ENCODE results near the gene MAPK8IP2.
"Not testable (repeated sequence)": the region's sequence is repeated elsewhere in the genome, so short reads cannot be mapped to it uniquely, and the experiment has no call there.

The MAPK8IP2 gene

DNA sequence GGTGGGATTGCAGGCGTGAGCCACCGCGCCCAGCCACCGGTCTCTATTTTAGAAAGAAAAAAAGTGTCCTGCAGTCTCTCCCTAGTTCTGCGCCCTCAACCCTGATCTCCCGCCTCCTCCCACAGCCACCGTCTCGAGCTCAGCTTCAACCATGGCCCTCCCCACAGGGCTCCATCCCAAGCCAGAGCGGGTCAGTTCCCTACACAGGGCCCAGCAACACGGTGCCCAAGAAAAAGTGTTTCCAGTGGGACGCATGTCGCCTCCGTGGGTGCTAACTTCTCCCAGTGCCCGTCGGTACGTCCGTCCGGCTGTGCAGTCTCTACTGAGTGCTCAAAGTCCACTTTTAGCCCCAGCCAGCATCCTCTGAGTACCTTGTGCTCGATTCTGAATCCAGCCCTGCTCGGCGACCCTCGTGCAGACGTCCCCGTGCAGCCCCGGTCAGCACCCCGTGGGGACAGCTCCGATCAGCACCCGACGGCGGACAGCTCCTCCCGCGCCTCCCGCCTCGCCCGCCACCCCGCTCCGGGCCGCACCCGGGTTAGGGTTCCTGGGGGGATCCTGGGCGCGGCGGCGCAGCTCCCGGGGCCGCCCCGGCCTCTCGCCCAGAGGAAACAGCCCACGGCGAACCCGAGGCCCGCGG, 657 bp upstream of the MAPK8IP2 start:
- DNase-seq (ENCODE audit: low read depth), result peak; percentile 42

DNA sequence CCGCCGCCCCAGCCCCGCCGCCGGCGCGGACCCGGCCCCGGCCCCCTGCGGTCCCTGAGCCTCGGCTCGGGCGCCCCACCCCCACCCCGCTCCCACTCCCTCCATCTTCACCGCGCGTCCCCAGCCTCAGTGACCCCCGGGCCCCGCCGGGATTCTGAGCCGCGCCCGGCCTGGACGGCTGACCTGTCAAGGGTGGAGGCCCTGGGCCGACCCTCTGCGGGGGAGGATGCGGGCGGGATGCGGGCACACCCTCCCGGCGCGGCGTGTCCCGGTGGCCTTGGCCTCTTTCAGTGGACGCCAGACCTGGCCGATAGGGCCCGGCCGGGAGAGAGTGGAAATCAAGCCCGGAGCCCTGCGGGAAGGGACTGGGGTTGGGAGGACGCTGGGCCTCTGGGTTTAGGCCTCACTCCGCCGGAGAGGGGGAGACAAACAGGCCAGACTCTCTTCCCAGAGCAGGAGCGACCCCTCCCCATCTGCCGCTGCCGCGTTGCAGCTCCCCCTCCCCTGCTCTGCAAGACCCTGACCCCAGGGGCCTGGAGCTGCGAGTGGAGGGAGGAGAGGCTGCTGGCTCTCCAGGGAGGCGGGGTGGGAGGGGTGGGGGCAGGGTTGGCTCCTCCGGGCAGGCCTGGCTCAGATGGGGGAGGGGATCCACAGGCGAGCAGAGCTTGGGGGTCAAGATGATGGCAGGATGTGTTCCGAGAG, 525 bp downstream of the MAPK8IP2 start:
- no peak for DNase-seq (ENCODE audit: low read depth)

DNA sequence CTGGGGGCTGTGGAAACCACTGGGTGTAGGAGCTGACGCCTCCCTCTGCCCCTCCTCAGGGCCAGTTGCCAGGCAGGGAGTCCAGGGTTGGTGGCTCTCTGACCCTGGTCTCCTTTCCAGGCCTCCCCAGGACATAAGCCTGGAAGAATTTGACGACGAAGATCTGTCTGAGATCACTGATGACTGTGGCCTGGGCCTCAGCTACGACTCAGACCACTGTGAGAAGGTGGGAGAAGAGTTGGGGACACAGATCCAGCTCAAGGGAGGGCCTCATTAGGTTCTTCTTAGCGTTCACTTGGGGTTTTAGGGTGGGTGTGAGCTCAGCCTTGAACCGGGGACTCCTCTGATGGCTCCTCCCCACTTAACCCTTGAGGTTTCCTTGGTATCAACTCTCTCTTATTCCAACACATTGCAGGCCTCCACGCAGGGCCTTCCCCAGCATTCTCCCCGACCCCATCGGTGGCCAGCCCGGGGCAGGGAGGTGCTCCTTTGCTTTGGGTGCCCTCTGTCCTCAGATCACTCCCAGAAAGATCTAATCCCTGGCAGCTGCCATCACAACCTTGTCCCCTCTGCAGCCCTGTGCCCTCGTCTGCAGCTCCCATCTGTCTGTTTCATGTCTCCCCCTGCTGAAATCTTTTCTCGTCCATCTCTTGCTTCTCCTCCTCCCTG, 1.2 kb downstream of the MAPK8IP2 start:
- DNase-seq (ENCODE audit: low read depth), result no peak

DNA sequence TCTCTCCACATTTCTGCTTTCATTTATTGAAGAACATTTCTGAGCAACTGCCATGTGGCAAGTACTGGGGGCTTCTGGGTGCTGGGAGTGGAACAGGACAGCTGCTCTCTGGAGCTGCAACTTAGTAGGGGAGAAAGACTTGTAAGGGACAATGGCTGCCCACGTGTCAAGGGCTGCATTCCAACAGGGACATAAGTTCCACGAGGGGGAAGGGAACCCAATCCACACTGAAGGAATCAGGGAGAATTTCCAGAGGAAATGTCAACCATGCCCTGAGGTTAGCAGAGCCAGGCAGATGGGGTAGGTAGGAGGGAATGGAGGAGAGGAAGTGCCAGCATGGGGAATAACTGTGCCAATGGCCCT, 1.7 kb downstream of the MAPK8IP2 start:
- no peak for DNase-seq (ENCODE audit: low read depth)

DNA sequence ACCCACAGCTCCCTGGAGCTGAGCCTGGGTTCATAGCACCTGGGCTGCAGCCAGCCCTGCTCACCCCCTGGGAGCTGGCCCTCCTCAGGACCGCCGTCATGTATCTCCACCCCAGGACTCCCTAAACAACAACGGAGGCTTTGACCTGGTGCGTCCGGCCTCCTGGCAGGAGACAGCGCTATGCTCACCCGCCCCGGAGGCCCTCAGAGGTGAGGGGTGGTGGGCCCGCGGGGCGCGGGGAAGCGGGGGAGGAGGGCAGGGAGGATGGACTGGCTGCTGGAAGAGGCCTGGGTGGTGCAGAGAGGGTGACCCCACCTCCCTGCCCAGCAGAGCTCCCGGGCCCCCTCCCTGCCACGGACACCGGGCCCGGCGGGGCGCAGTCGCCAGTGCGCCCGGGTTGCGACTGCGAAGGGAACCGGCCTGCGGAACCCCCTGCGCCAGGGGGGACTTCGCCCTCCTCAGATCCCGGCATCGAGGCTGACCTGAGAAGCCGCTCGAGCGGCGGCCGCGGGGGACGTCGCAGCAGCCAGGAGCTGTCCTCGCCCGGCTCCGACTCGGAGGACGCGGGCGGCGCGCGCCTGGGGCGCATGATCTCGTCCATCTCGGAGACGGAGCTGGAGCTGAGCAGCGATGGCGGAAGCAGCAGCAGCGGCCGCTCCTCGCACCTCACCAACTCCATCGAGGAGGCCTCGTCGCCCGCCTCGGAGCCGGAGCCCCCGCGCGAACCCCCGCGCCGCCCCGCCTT, 3.1 kb downstream of the MAPK8IP2 start:
- DNase-seq (ENCODE audit: low read depth), result no peak

DNA sequence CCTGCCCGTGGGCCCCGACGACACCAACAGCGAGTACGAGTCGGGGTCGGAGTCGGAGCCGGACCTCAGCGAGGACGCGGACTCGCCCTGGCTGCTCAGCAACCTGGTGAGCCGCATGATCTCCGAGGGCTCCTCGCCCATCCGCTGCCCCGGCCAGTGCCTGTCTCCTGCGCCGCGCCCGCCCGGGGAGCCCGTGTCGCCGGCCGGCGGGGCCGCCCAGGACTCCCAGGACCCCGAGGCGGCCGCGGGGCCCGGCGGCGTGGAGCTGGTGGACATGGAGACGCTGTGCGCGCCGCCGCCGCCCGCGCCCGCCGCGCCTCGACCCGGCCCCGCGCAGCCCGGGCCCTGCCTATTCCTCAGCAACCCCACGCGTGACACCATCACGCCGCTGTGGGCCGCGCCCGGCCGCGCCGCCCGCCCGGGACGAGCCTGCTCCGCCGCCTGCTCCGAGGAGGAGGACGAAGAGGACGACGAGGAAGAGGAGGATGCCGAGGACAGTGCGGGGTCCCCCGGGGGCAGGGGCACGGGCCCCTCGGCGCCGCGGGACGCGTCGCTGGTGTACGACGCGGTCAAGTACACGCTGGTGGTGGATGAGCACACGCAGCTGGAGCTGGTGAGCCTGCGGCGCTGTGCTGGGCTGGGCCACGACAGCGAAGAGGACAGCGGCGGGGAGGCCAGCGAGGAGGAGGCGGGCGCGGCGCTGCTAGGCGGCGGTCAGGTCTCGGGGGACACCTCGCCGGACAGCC, 3.8 kb downstream of the MAPK8IP2 start:
- DNase-seq (ENCODE audit: low read depth), result no peak

DNA sequence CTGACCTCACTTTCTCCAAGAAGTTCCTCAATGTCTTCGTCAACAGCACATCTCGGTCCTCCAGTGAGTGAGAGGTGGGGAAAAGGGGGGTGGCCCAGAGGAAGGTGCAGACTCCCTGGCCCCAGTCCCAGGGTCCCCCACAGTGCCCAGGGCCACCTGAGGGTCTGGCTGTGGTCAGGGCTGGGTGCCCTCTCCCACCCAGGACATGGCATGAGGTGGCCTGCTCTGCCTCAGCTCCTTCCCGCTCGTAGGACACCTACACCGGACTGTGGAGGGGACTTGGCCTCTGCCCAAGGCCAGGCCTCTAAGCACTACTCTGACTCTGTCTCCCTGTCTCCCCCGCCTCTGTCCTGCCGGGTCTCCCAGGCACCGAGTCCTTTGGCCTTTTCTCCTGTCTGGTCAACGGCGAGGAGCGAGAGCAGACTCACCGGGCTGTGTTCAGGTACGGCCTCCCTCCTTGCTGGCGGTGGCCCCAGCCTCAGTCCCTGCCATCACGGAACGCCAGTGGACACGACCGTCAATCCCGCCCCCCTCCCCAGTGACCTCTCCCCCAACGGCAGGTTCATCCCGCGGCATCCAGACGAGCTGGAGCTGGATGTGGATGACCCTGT, 4.5 kb downstream of the MAPK8IP2 start:
- DNase-seq (ENCODE audit: low read depth), result no peak

DNA sequence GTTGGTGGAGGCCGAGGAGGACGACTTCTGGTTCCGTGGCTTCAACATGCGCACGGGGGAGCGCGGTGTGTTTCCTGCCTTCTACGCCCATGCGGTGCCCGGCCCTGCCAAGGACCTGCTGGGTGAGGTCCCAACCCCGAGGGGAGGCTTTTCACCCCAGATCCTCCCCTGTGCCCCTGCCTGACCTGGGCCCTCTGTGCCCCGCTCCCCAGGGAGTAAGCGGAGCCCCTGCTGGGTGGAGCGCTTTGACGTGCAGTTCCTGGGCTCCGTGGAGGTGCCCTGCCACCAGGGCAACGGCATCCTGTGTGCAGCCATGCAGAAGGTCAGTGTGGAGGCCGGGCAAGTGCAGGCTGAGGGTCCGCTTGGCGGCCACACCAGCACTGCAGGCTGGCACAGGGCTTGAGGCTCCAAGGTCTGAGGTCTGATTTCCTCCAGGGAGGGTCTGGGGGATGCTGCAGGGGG, 5.1 kb downstream of the MAPK8IP2 start:
- no peak for DNase-seq (ENCODE audit: low read depth)

DNA sequence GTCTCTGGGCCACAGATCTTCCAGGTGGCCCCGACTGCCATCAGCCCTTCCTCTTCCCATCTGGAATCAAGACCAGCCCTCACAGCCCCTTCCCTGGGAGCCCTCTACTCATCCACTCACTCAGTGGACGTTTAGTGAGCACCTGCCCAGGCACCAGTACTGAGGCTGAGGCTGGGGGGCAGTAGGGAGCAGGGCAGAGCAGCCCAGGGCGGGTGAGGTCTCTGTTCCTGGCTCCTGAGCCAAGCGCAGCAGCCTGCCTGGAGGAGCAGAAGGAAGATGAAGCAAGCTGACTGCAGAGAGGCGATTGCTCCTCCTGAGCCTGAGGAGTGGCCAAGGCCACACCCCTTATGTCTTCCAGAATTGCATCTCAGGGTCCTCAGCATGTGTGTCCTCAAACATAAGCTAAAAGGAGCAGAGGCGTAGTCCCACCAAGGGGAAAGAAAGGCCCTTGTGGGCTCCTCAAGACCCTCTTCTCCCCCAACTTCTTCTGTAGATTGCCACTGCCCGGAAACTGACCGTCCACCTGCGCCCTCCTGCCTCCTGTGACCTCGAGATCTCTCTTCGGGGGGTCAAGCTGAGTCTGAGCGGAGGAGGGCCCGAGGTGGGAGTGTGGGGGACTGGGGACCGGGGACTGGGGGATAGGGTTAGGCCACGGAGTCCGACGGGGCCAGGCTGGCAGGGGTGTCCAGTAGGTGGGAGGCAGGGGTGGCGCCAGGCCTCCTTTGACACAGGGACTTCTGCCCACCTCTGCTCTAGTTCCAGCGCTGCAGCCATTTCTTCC, 5.8 kb downstream of the MAPK8IP2 start:
- DNase-seq (ENCODE audit: low read depth), result no peak

DNA sequence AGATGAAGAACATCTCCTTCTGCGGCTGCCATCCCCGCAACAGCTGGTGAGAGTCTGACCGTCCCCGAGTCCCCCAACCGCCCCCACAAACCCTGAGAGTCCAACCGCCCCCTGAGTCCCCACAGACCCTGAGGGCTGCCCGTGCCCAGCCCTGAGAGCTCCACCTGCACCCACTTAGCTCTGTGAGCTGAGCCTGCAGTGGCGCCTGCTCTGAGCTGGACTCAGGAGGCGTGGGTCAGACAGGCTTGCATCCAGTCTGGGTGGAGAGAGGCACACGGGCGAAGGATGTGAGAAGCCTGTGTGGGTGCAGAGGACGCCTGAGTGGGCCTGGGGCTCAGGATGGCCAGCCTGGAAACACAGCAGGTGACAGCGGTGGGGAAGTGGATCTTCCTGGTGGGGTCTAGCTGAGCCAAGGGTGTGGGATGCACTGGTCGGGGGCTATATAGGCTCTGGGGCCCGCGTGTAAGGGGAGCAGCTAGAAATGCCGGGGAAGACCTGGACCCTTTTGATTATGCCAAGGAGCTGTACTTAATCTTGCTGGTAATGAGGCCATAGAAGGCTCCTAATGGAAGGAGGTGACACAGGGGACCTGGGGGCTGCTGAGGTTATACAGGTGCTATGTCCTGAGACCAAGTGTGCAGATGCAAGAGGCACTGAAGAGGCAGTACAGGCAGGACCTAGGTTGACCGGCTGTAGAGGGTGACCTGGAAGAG, 6.5 kb downstream of the MAPK8IP2 start:
- no peak for DNase-seq (ENCODE audit: low read depth)

DNA sequence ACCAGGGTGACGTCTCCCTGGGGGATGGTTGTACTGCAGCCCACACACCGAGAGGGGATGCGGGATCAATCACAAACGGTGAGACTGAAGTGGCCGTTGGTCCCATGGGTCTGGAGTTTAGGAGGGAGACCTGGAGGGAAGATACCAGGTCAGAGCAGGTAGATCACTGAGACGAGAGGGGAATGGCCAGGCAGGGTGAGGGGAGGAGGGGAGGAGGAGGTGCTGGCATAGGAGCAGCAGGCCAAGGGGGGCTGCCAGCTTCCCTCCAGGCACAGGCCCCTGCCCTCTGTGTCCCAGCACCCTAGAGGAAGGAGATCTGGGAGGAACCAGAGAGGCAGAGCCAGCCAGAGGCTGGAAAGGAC, 7.0 kb downstream of the MAPK8IP2 start:
- no peak for DNase-seq (ENCODE audit: low read depth)

DNA sequence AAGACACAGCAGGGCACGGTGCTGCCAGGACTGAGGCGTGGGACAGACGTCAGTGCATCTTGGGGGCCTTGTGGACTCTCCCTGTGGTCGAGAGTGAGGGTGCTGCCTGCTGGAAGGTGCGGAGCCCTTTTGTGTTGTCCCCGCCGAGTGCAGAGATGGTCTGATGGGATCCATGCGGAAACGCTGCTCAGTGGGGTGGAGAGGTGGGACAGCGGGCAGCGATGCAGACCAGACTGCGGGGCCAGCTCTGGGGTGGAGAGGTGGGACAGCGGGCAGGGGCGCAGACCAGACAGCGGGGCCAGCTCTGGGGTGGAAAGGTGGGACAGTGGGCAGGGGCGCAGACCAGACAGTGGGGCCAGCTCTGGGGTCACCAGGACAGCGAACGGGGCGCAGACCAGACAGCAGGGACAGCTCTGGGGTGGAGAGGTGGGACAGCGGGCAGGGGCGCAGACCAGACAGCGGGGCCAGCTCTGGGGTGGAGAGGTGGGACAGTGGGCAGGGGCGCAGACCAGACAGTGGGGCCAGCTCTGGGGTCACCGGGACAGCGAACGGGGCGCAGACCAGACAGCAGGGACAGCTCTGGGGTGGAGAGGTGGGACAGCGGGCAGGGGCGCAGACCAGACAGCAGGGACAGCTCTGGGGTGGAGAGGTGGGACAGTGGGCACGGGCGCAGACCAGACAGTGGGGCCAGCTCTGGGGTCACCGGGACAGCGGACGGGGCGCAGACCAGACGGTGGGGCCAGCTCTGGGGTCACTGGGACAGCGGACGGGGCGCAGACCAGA, 7.7 kb downstream of the MAPK8IP2 start:
- DNase-seq (ENCODE audit: low read depth), result not testable (repeated sequence)

DNA sequence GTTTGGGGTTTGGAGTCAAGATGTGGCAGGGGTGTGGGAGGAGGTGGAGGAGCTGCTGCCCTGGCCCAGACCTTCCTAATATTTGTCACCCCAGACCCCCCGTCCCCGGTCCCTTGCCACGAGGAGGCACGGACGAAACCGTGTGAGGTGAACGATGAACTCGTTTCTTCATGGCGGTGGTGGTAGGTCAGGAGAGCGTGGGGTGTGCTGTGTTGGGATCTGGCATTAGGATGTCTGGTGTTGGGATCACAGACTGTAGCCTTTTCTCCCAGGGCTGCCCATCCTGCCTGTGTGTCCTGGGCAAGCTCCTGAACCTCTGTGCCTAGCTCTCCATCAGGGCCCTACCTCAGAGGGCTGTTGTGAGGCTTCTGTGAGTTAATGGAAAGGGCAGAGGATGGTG, 8.4 kb downstream of the MAPK8IP2 start:
- no peak for DNase-seq (ENCODE audit: low read depth)

DNA sequence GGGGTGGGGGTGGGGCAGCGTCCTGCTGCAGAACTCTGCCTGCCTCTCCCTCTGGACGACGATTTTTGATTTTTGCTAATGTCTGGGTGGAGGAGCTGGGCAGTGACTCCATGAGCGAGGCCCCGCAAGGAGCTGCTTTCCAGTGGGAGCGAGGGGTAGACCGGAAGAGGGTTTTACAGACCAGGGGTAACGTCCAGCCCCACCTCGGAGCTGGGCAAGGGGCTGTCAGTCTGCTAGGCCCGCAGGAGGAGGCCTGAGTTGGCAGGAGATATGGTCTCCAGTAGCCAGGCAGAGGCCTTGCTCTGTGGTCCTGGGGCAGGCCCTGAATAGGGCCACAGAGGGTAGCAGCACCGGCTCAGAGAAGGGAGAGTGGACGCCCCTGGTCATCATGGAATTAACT, 9.0 kb downstream of the MAPK8IP2 start:
- no peak for DNase-seq (ENCODE audit: low read depth)

DNA sequence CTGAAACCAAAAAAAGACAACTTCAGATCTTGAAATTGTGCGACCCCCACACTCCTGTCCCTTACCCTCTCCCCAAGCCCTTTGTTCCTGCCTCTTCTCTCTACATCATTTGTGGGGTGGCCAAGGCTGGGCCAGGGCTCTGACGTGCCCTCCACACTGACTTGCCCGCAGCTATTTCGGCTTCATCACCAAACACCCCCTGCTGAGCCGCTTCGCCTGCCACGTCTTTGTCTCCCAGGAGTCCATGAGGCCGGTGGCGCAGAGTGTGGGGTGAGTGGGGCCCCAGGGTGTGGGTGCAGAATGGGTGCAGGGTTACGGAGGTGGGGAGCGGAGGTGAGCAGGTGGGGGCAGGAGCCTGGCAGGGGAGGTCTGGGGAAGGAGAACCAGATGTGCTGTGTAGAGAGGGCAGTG, 9.5 kb downstream of the MAPK8IP2 start:
- no peak for DNase-seq (ENCODE audit: low read depth)

DNA sequence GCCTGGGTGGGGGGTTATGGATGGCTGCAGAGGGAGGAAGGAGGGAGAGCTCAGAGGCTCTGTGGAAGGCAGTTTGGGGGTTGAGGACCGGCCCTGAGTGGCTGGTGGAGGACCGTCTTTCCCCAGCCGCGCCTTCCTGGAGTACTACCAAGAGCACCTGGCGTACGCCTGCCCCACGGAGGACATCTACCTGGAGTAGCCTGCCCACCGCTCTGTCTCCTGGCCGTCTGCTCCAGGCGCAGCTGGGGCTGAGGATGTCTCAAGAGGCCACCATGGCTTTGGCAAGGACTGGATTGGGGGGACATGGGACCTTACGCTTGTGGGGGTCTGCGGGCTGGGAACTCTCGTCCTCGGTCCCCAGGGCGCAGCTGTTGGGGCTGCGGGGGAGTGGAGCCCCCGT, 10.0 kb downstream of the MAPK8IP2 start:
- no peak for DNase-seq (ENCODE audit: low read depth)

DNA sequence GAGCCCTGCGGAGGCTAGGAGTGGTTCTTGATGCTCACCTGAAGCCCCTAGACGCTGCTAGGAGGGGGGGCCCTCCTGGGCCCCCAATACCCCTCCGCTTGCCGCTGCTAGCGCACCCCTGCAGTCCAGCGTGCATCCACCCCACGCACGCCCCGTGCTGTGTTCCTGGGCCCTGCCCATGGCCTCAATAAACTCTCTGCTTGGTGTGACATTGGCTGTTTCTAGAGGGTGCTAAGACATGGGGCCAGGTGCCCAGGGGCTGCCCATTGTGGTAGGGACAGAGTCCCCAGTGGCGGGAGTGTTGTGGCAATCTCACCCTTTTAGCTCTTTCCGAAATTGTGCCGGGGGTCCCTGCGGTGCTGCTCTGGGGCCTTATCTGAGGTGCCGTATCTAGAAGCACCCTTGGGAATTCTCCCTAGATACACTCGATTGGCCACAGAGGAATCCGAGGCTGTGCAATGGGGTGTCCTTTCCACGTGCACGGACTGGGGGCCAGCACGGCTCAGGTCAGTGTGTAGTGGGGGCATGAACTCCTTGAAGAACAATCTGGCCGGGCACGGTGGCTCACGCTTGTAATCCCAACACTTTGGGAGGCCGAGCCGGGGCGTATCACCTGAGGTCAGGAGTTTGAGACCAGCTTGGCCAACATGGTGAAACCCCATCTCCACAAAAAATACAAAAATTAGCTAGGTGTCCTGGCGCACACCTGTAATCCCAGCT, 10.9 kb downstream of the MAPK8IP2 start:
- DNase-seq (ENCODE audit: low read depth), result no peak

DNA sequence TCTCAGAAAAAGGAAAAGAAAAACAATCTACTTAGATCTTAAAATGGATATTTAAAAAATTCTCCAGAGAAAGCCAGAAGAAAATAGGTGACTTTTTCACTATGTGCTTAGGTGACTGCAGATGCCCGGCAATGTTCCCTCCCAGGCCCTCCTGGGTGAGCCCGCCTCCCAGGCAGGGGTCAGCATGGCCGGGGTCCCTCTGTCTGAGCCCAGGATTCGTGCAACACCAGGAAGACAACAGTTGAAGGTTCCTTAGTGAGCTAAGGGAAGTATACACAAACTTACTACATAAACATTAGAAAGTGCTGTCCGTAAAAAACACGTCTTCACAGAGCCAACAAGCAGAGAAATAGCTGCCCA, 11.6 kb downstream of the MAPK8IP2 start:
- no peak for DNase-seq (ENCODE audit: low read depth)
